B cell (primary cell): Measurements from ENCODE around the gene GUCY1A1.

ENCODE experiments used
- EZH2 ChIP-seq: IDR thresholded peaks from 2 replicates; pipeline ENCODE4 v1.6.1; 2012; ENCODE audit warnings: borderline replicate concordance, low read depth, mild to moderate bottlenecking, moderate library complexity, low read length; ENCODE audit not compliant: insufficient read depth, poor library complexity, severe bottlenecking
- TF ChIP-seq, protein P1 (sequence below): fragments of 200-600 bp; IDR thresholded peaks from one replicate; pipeline ENCODE4 v1.8.0; 2022; ENCODE audit warnings: antibody characterized with exemption, mild to moderate bottlenecking

DNA sequence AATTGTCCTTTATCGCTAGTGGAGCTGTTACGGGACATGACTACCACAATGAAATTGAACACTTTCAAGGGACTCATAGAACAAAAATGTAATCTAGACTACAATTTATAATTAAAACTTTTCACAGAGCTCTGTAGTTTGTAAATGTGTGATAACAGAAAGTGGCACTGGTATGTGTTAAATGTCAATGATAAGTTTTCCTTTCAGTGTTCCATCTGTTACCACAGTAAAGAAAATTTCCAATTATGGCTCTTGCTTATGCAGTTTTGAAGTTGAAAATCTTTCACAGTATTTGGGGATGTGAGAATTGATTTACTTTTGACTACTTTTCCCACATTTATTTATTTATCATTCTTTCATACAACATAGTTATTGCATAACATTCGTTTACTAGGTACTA is 40.1 kb upstream of the GUCY1A1 start:
- TF ChIP-seq, protein P1, sequence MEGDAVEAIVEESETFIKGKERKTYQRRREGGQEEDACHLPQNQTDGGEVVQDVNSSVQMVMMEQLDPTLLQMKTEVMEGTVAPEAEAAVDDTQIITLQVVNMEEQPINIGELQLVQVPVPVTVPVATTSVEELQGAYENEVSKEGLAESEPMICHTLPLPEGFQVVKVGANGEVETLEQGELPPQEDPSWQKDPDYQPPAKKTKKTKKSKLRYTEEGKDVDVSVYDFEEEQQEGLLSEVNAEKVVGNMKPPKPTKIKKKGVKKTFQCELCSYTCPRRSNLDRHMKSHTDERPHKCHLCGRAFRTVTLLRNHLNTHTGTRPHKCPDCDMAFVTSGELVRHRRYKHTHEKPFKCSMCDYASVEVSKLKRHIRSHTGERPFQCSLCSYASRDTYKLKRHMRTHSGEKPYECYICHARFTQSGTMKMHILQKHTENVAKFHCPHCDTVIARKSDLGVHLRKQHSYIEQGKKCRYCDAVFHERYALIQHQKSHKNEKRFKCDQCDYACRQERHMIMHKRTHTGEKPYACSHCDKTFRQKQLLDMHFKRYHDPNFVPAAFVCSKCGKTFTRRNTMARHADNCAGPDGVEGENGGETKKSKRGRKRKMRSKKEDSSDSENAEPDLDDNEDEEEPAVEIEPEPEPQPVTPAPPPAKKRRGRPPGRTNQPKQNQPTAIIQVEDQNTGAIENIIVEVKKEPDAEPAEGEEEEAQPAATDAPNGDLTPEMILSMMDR, result no peak
- no peak for TF ChIP-seq EZH2
